HG03095 (cell line): ENCODE results near the gene RGS4.

Experiments used
- ATAC-seq: cut with Tn5 transposase; IDR thresholded peaks from one replicate; pipeline ENCODE4 v1.9.1; 2021; ENCODE audit warnings: moderate library complexity; ENCODE audit not compliant: unreplicated experiment

The RGS4 gene

DNA sequence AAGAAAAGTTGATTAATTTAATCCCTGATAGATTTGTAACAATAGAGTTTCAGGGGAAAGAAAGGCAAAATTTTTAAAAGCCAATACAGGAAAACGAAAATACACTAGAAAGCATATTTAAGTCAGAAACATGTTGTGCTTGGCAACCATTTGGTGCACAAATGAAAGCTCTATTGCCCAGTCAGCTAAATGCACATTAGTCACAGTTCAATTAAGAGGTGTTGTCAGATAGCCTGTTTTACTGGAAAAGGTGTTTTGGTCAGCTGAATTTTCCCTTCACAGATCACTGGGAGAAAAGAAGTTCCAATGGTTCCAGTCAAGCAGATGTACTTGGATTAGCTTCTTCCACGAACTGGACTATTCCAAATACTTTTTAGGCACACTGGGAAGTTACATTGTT, 25.4 kb downstream of the RGS4 start:
- ATAC-seq, result no peak

DNA sequence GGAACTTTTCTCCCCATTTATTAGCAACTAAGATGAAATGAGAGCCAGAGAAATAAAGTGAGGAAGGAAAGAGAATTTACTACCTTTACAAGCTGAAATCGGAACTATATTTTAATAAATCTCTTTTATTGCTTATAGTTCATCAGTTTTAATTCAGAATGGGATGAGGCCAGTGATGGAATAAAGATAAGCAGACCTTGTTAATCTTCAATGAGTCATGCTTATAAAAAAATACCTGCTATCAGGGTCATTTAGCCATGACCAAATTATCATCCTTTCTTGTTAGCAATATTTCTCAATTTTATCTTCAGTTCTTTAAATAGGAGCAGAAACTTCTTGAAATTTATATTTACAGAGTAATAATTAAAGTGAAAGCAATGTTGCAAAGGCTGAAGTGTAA, 26.1 kb downstream of the RGS4 start:
- no peak for ATAC-seq

DNA sequence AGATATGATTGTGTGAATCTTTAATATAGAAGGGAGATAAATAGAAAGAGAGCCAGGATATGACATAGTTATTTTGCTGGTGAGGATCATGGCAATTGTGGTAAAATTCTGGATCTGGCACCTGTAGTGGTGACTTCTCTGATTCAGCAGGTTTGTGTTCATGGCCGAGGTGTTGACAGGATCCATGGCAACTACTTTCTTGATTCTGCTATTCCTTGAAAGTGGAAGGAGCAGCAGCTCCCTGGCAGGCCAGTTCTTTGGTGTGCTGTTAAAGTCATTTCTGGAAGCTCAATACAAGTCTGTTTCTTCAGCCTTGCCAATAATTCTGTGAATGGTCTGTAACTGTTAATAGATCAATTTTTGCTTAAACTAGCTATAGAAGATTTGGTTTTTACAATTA, 33.4 kb downstream of the RGS4 start:
- no peak for ATAC-seq

DNA sequence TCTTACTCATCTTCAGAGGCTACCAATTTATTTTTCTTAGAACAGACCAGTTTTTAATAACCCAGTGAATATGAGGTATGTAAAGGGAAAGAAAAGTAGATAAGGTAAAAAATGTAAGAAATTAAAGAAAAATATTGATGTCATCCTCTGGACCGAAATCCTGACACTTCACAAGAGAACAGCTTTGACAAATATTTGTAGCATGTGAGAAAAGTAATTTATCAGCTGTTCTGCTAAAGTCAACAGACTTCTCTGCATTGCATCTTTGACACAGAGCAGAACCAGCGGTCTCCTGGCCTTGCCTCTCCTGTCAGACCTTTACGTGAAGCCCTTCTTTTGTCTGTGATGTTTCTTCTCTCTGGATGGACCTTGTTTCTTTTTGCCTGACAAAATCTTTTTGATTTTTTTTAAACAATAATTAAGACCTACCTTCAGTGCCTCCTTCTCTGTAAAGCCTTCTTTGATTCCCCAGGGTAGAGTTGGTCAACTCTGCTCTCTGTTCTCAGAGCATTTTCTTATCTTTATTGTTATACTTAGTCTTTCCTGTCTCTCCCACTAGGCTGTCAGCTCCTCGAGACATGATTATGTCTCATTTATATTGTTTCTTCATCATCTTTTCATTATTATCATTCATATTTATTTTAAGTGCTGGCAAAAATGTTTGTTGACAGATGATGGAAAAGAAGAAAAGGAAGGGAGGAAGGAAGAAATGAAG, 35.4 kb downstream of the RGS4 start:
- ATAC-seq, result no peak

DNA sequence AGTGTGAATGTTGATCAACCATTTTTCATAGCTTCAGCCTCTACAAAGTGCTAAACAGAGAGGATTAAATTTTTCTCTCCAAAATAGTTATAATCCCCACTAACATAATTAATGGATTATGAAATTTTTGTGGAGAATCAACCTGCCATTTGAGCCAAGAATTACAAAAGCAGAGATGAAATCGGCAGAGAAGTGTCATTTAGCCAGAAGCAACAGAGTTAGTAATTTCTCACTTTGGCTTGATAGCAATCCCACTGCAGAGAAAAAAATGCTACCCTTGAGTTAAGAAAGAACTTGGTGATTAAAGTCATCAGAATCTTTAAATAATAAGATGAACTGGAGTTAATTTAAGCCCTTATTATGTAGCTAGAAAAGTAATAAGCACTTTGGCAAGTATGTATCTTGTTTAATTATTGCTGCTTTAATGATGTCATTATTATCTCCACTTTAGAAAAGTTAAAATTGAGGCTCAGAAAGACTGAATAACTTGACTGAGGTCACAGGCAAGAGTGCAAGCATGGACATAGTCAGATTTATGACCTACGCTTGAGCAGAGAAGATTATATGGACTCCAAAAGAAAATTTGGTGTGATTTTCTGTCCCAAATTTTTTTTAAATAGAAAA, 37.3 kb downstream of the RGS4 start:
- no peak for ATAC-seq

DNA sequence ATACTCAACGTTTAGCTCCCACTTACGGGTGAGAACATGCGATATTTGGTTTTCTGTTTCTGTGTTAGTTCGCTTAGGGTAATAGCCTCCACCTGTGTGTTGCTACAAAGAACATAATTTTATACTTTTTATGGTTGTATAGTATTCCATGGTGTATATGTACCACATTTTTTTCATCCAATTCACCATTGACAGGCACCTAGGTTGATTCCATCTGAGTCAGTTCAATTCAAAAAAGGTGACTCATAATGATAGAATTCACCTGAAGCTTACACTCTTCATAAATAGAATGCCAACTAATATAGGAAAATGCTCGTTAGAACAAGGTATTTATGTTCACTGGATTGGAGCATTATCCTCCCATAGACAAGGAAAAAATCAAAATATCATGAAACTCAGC, 38.5 kb downstream of the RGS4 start:
- no peak for ATAC-seq

DNA sequence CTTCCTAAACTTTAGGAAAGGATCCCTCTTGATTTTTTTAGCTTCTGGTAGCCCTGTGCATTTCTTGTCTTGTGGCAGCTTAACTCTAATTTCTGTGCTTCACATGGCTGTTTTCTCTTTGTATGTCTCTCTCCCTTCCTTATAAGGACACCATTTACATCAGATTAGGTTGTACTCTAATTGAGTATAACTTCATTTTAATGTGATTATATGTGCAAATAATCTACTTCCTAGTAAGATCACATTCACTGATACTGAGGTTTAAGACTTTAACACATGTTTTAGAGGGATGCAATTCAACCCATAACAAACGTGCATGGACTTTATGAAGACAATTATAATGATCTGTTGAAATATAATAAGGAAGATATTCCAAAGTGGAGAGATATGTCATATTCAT, 46.7 kb downstream of the RGS4 start:
- no peak for ATAC-seq

DNA sequence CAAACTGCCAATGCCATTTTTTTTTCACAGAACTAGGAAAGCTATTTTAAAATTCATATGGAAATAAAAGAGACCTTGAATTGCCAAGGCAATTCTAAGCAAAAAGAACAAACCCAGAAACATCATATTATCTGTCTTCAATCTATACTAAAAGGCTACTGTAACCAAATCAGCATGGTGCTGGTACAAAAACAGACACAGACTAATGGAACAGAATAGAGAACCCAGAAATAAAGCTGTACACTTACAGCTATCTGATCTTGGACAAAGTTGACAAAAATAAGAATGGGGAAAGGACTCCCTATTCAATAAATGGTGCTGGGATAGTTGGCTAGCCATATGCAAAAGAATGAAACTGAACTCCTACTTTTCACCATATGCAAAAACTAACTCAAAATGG, 50.5 kb downstream of the RGS4 start:
- ATAC-seq, result no peak

DNA sequence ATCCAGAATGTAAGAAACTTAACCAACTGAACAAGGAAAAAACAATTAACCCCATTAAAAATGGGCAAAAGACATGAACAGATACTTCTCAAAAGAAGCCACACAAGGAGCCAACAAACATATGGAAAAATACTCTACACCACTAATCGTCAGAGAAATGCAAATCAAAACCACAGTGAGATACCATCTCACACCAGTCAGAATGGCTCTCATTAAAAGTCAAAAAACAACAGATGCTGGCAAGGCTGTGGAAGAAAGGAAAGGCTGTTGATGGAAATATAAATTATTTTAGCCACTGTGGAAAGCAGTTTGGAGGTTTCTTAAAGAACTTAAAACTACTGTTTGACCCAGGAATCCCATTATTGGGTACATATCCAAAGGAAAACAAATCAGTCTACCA, 51.2 kb downstream of the RGS4 start:
- no peak for ATAC-seq

DNA sequence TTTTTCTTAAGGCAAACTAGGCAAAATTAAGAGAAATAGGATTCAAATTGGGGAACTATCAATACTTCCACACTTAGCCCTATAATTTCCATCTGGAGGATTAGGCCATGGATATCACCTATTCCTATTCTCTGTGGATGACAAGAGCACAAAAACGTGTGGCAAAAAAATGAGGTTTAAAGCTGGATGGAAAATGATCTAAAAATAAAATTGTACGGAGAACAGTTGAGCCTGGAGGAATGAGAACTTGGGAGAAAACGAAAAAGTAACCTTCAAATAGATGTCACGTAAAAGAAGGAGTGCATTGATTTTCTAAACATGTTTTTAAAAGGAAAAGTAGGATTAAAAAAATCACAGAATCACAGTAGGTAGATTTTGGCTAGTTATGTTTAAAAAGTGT, 55.7 kb downstream of the RGS4 start:
- ATAC-seq, result no peak
